Stimulated activated CD4-positive, alpha-beta T cell treated with anti-CD3 and anti-CD28 coated beads, Interleukin-1b, Interleukin-23, amount 100 ng/mL, for 1 hour (primary cell): ENCODE data around the gene KLHDC8B.

Experiments
- DNase-seq, 2 donors: peaks; one replicate each; pipeline ENCODE4 v3.0.0-alpha.2; 2020; ENCODE audit warnings: low read depth in 2 of 2

The KLHDC8B gene

DNA sequence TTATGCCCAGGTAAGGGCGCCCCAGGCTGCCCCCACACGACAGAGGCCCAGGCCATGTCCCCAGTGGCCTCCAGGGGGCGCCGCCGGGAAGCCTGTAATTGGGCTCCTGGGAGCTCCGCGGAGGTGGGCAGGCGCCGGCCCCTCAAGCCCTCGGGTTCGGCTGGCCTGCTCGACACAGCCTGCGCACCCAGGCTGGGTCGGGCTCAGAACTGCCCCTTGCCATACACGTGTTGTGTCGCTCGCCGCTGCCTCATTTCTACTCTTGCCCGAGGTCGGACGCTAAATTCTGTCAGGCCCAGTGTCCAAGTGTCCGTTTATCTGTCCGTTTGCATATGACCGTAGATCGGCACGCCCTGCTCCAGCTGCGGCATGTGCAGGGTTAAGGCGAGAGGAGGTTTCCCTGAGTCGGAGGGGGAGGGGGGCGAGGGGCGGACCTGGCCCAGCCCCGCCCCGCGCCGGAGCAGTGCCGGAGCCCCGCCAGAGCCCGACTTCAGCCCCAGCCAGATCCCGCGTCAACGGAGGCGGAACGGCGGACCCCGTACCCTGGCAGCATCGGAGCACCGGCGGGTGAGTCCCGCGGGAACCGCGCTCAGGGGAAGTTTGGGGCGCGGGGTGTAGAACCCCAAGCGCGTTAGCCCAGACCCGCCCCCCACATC, at the start of gene KLHDC8B:
KLHDC8B (plus strand) TSS at position 480 of the 656 bp plus-strand sequence. CDS start 1,172 bp downstream, outside the sequence.
- DNase-seq: peak; percentile 45 to 79

DNA sequence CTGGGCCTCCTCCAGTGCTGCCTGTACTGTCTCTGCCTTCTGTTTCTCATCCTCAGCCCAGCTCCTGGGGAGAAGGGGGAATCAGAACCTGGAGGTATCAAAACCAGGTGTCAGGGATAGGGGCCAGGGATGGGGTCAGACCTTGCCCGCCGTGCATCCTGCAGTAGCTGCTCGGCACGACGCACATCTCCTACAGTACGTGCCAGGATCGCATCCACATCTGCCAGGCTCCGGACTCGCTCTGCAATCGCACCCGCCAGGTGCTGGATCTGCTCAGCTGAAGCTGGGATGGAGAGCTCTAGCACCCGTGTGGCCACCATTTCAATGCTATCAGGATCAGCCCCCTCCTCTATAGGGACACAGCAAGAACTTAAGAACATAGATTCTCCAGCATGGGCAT, 49.4 kb upstream of the KLHDC8B start:
- no peak for DNase-seq

DNA sequence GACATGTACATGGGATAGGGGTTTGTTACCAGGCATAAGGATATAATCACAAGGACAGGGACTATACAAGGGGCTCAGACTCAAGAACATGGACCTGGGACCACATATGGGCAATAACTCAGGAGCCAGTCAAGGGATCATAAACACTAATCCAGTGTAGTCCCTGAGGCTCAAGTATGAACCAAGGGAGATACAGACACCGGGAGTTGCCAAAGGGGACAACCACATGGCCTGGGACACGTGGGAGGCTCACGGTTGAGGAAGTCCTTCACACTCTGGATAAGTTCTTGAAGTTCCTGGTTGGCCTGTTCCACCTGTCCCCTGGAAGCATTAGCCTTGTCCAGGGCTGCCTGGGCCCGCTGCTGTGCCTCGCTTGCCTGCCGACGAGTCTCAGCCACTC, 48.9 kb upstream of the KLHDC8B start:
- no peak for DNase-seq

DNA sequence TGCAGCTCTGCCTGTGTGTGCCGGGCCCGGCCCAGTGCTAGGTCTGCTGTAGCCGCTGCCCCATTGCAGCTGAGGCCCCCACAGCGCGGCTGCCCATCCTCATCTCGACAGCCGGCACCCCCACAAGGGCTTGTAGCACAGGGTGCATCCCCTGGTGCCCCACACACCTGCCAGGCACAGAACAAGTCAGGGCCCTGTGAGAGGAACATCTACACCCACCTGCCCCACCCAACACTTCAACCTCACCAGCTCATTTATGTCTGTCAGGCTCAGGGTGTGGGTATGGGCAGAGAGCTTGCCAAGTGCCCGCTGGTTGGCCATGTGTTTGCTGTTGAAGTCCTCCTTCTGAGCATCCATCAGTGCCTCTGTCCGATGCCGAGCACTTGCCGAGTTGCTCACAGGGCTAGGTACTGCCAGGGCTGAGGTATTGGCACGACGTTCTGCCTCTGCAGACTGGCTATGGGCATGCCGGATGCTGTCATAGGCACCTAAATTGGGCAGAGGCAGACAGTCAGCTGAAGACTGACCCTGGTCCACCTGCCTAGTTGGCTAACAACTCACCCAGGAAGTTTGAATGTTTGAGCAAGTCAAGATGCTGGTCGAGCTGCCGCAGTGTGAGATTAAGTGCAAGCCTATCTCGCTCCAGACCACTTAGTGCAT, 48.4 kb upstream of the KLHDC8B start:
- DNase-seq: no peak

DNA sequence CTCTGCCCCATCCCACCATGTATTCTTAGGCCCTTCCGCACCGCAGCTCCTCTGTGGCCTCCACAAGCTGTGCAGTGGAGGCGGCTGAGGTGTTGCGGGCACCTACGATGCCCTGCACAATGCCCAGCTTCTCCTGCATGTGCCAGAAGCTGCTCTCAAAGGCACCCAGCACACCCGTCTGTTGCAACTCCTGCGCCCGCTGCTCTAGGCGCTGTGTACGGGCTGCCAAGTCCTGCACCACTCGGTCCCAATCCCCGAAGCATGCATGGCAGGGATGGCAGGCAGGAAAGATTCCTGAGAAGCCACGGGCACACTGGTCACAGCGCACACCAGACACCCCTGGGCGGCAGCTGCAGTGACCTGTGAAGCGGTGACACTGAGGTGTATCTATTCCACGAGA, 47.7 kb upstream of the KLHDC8B start:
- DNase-seq: no peak

DNA sequence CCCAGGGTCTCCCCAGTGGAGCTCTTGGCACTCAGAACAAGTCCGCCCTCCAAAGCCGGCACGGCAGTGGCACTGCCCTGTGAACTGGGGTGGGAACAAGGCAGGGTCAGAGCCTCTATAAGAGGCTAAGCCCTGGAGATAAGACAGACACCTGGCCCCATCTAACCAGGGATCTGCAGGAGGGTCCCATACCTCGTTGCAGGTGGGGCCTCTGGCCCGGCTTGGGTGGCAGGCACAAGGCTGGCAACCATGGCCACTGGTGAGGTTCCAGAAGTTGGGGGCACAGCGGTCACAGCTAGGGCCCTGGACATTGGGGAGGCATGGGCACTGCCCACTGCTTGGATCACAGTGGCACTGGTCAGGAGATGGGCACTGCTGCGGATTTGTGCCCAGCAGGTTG, 47.2 kb upstream of the KLHDC8B start:
- no peak for DNase-seq

DNA sequence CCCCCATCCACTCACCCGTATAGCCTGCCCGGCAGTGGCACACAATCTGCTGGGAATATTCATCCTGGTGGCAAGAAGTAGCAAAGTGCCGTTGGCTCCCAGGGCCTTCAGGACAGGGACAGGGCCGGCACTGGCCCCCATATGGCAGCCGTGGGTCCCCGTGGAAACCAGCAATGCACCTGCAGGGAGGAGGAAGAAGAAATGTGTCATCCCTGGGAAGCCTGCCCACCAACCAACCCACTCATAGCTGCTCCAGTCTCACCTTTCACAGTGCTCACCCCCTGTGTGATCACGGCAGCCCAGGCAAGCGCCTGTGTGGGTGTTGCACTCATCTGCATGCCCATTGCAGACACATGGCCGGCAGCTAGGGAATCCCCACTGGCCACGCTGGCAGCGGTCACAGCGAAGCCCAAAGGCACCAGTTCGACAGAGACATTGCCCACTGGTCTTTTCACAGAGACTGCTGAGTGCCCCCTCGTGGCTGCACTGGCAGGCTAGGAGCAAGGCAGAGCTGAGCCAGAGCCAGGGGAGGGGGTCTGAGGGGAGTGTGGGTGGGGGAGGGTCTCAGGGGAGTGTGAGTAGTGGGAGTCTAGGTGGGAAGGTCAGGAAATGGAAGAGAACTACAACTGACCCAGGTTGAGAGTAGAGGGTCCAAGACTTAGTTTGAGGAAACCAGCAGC, 46.3 kb upstream of the KLHDC8B start:
- DNase-seq: no peak

DNA sequence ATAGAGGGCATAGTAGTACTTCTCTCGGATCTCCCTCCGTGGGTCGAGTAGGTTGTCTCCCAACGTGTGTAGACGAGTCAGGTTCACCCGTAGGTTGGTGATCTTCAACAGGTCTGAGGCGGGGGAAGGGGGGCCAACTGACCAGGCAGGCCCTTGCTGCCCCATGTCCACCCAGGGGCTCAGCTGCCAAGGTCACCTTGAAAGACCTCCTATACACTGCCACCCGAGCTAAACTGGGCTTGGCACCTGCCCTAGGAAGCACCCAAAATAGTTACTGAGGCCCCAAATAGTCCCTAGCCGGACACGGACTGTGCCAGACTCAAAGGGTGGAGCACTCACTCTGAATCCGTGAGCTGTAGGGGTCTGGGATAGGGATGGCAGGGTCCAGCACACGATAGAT, 40.4 kb upstream of the KLHDC8B start:
- DNase-seq: no peak

DNA sequence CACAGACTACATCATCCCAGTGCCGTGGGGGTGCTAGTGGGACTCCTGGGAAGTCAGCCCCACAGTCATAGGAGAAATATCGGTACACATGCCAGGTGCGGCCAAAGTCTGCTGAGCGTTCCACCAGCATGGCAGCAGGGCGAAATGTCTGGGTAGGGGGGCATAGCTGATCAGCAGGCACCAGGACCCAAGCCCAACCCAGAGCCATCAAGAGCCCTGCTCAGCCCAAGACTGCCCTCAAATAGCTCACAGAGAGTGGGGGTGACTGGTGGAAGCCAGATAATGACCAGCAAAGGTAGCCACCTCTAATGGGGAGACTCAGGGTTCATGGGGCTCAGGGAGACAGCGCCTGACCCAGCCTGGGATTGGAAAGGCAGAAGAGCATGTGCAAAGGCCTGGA, 39.8 kb upstream of the KLHDC8B start:
- no peak for DNase-seq

DNA sequence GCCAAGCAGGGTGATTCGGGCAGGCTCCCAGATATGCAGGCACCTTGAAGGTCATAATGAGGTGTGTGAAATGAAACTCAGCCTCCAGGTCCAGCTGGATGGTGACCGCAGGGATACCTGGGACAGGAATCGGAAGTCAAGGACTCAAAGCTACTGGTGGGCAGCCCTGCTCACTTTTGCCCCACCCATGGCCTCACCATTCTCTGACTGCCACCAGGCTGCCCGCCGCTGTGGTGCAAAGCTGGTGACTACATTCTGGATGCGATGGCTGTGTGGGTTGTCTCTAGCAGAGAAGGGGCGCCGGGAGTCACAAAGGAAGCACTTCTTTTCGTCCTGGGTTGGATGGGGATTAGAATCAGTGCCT, 39.3 kb upstream of the KLHDC8B start:
- no peak for DNase-seq

DNA sequence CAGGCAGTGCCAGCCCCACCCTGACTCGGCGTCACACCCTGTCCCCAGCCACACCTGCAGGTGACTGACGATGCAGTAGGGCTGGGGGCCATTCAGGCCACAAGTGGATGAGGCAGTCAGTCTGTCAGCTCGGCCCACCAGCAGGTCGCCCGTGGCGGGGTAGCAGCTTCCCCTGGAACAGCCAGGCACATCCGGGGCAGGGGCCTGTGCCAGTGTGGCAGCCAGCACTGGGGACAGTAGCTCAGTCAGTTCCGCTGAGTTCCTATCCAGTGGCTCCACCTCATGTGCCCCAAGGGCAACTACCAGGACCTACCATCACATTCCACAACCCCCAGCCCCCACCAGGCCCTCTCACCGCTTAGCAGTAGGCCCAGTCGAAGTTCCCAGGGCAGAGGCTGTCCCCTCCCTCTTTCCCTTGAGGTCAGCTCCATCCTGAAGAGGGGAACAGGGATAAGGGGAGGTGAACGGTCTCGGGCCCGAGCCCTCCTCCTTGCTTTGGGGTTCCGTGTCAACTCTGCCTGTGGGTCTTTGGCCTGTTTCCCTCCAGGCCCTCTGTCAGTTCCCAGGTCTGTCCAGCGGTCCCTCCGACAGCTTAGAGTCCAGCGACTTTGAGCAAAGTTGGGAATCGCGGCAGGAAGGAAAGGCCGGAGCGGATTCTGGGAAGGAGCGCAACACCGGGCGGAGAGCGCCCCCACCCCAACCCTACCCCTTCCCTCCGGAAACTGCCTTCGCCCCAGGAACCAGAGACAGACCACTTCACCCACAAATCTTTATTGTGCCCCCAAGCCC, 38.8 kb upstream of the KLHDC8B start, which contains the start of gene LAMB2:
LAMB2 (minus strand) TSS at position 614 of the 789 bp plus-strand sequence; CDS start at position 431, 183 bp downstream.
- DNase-seq: no peak

DNA sequence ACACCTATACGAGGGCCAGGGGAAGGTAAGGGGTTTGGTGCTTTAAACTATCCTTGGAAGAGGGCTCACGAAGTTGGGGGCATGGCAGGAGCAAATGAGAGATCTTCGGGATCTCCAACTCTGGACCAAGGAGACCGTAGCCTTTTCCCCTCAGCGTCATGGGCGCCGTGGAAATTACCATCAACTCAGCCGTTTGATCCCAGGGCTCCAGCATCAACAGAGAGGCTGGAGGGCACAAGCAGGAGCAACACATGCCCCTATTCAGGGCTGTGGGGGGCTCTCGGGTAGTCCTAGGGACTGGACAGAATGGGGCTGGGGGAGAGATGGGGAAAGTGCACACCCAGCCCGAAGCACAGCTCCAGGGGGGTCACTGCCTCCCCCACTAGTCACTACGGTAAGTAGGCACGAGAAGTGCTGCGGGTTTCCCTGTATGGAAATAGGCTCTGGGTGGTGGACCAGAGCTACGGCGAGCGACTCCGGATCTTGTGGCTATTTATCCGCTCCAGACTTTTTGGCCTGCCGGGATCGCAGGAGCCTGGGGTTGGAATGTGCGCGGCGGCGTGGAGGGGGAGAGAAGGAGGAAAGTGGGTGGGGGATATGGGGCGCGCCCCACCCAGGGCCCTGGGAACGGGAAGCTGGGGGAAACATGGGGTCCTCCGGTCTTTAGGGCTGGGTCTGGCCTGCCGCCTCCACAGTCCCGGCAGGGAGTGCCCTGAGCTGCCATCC, 38.0 kb upstream of the KLHDC8B start:
- no peak for DNase-seq

DNA sequence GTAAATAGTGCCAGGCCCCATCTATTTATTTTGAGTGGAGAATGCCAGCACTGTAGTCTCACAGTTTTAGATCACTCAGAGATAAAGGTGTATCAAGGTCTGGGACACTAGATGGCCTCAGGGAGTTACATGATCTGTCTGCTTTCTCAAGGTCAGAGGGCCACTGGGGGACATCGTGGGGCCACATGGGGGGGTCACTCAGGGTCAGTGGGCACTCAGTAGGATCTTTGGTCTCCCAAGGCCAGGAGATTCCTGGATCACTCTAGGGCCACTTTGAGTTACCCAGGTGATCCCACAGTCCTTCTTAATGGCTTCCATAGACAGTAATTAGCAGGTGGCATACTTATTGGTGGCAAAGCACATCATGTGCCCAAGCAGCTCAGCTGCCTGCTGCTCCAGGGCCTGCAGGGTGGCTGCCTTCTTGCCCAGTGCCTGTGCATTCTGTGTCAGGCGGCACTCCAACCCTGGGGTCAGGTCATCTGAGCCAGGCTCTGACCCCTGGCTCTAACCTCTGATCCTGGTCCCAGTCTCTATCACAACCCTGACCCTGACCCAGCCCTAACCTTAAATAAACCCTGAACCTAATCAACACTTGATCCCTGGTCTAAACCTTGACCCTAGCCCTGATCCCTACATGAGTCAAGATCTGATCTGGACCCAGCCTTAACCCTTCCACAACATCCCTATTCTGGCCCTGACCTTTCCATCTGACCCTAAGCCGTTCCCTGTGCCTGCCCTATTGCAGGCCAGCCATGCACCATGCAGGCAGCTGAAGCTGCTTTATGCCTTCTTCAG, 36.7 kb upstream of the KLHDC8B start:
- no peak for DNase-seq

DNA sequence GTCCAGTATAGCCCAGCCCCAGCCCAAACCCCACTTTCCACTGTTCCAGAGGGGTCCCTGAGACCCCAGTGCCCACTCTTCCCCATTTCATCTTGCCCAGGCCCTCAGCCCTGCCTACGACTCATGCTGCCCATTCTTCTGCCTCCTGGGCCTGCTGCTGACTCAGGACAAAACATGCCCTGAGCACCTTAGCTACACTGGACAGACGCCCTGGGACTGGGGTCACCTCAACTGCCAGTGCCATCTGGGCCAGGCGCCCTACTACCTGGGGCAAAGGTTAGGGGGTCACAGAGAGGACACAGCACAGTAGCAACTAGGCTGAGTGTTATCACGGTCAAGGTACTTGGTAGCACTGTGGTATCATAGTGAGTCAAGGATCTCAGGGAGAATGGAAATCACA, 35.9 kb upstream of the KLHDC8B start:
- no peak for DNase-seq

DNA sequence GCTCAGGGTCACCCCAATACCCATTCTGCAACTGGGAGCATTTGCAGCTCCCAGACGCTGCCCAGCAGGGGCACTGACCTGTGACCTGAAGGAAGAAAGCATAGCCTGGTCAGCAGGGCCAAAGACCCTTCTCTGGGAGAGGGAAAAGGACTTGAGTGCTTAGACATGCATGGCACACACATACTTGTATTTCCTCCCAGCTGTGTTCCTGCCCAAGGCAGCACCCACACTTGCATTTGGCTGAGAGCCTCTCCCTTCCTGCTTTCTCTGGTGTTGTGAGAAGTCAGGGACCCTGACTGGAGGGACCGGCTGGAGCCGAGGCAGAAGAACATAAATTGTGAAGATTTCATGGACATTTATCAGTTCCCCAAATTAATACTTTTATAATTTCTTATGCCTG, 31.3 kb upstream of the KLHDC8B start:
- DNase-seq: no peak

DNA sequence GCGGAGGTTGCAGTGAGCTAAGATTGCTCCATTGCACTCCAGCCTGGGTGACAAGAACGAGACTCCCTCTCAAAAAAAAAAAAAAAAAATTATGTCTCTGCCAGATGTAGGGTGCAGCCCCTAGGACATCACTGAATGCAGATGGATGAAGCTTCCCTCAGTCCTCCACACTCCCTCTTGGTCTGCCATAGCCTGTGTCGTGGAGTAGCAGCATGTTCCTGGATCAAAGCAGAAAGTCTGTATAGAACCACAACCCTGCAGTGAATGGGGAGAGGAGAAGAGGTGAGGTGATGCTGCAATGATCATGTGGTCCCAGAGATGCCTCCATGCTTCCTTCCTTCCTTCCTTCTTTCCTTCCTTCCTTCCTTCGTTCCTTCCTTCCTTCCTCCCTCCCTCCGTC, 23.2 kb upstream of the KLHDC8B start:
- DNase-seq: no peak

DNA sequence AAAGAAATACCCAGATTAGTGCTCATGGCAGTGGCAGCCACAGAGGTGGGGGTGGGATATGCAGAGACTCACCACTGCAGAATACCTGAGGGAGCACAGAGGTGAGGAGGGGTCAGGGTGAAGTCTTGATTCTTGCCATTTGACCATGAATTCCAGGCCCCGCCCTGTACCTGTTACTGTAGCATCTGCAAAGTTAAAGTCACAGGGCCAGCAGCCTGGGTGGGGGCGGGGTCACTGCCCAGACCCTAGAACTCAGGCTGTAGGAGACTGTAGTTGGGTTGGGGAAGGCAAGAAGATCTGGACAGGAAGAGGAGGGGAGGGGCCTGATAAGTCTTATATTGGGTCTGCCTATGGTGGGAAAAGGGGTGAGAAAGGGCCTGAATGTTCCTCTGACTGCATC, 19.8 kb upstream of the KLHDC8B start:
- DNase-seq: no peak

DNA sequence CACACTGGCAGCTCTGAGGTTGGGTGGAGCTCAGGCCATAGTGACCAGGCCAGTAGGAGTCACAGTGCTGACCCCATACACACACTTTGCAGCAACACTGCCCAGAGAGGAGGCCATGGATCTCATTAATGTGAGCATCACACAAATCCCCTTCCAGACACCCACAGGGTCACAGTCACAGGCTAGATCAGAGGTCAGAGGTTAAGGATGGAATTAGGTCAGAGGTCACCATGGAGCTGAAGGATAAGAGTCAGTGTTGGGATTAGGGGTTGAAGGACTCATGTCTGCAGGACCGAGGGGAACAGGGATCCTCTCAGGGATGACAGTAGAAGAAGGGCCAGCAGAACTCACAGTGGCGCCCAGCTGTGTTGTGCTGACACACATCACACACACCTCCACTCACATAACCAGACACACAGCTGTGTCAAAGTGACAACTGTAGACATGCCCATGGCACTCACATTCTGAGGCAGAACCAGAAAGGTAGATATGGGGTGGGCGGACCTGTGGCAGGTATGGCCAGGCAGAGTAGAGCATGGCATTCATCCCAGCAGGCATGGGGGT, 18.0 kb upstream of the KLHDC8B start:
- DNase-seq: no peak

DNA sequence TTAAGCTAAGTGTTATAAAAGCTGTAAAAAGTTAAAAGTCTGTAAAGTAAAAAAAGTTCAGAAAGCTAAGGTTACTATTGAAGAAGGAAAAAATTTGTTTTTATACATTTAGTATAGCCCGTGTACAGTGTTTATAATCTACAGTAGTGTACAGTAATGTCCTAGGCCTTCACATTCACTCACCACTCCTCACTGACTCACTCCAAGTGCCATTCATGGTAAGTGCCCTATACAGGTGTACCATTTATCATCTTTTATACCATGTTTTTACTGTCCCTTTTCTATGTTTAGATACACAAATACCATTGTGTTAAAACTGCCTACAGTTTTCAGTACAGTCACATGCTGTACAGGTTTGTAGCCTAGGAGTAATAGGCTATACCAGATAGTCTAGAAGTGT, 14.1 kb upstream of the KLHDC8B start:
- no peak for DNase-seq

DNA sequence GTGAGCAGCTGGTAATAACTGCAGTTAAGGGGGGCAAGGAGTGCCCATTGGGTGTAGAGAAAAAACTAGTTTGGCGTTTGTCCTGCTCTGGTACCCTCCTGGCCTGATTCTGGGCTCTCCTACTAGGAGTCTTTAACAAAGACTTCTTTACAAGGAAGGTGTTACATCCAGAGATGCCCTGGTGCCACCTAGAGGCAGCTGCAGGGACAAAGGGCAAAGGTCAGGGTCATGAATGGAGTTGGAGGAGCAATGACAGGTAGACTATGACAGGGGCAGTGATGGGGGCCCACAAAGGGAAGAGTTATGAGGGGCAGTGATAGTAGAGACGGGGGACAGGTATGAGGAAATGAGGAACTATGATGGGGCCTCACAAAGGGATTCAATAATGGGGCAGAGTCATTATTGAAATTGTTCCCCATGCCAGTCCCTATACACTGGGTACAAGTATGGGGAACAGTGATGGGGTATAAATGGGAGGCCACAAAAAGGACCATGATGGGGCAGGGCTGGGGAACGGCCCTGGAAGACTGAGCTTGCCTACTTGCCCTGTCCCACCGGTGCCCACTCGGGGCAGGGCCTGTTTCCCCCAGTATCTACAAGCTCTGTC, 13.2 kb upstream of the KLHDC8B start:
- peak; percentile 23 to 29 for DNase-seq
